AG08395 (cell line): ENCODE results near the gene C1orf174.

Source experiments
- DNase-seq: peaks from one replicate; pipeline ENCODE4 v3.0.0; 2012; ENCODE audit warnings: mixed read lengths, low spot score

The C1orf174 gene

GRCh38 chr1:3895279-3895950, 4.7 kb downstream of the C1orf174 start:
- no peak for DNase-seq

- no peak for DNase-seq
Measured at GRCh38 chr1:3894626-3895278, 5.3 kb downstream of the C1orf174 start.

GRCh38 chr1:3893190-3893589, 6.9 kb downstream of the C1orf174 start:
- no peak for DNase-seq

- no peak for DNase-seq
Measured at GRCh38 chr1:3892748-3893147, 7.3 kb downstream of the C1orf174 start.

GRCh38 chr1:3891329-3891865, 8.7 kb downstream of the C1orf174 start:
- DNase-seq: no peak

- no peak for DNase-seq
Measured at GRCh38 chr1:3890389-3891328, 9.4 kb downstream of the C1orf174 start.

GRCh38 chr1:3889936-3890335, 10.1 kb downstream of the C1orf174 start:
- DNase-seq: no peak

- DNase-seq: no peak
Measured at GRCh38 chr1:3888301-3888700, 11.8 kb downstream of the C1orf174 start.

GRCh38 chr1:3886691-3887090, 13.4 kb downstream of the C1orf174 start:
- no peak for DNase-seq

GRCh38 chr1:3886106-3886670, 13.9 kb downstream of the C1orf174 start:
- no peak for DNase-seq

- no peak for DNase-seq
Measured at GRCh38 chr1:3885611-3886010, 14.5 kb downstream of the C1orf174 start.

- DNase-seq: no peak
Measured at GRCh38 chr1:3884966-3885365, 15.1 kb downstream of the C1orf174 start.

GRCh38 chr1:3883194-3883925, 16.7 kb downstream of the C1orf174 start:
- DNase-seq: no peak

GRCh38 chr1:3881193-3881480, 18.9 kb downstream of the C1orf174 start:
- no peak for DNase-seq

- no peak for DNase-seq
Measured at GRCh38 chr1:3880429-3881192, 19.5 kb downstream of the C1orf174 start.

- DNase-seq: no peak
Measured at GRCh38 chr1:3879787-3880428, 20.2 kb downstream of the C1orf174 start.

GRCh38 chr1:3879099-3879498, 21.0 kb downstream of the C1orf174 start:
- no peak for DNase-seq

- no peak for DNase-seq
Measured at GRCh38 chr1:3876716-3877115, 23.4 kb downstream of the C1orf174 start.

- DNase-seq: no peak
Measured at GRCh38 chr1:3874736-3875135, 25.3 kb downstream of the C1orf174 start.

- no peak for DNase-seq
Measured at GRCh38 chr1:3872546-3872945, 27.5 kb downstream of the C1orf174 start.

- DNase-seq: no peak
Measured at GRCh38 chr1:3871451-3871805, 28.6 kb downstream of the C1orf174 start.
